Measurements from ENCODE around the gene C1orf122. TPM values are rescaled to one million over a fixed set of nuclear protein-coding genes. Genes with fewer than 3 reads are reported as not detected.

The C1orf122 gene
- total and polyA plus RNA-seq, 2 of the 13 experiments (the other 11 are each of a cell fraction or from before 2014, with no cell fraction given): 18.7 to 40.6 TPM

- TF ChIP-seq ZBTB40 (IDR thresholded peaks at IDR 0.05) (peak; percentile 76), ZBTB40 (CRISPR knock-in tag; IDR thresholded peaks at IDR 0.05) (peak; percentile 71; the same call in 1 of the 2 replicates), RFX1 (IDR thresholded peaks at IDR 0.05) (no peak), ZNF329 (CRISPR knock-in tag; IDR thresholded peaks at IDR 0.05; ENCODE audit: low read depth) (0 out of 2 replicates have a peak, but pooled peaks have one; percentile 27), CBFB (CRISPR knock-in tag; IDR thresholded peaks at IDR 0.05) (0 out of 2 replicates have a peak, but pooled peaks have one; percentile 32), RORA (CRISPR knock-in tag; IDR thresholded peaks at IDR 0.05) (no peak), ZNF569 (CRISPR knock-in tag; IDR thresholded peaks at IDR 0.05; ENCODE audit: borderline replicate concordance) (no peak), RAD21 (CRISPR knock-in tag; IDR thresholded peaks at IDR 0.05) (peak; percentile 40; the same call in 1 of the 2 replicates), ERF (CRISPR knock-in tag; IDR thresholded peaks at IDR 0.05) (peak; percentile 64; the same call in 1 of the 2 replicates), ZNF235 (CRISPR knock-in tag; IDR thresholded peaks at IDR 0.05; ENCODE audit: borderline replicate concordance) (no peak), TRIM24 (CRISPR knock-in tag; IDR thresholded peaks at IDR 0.05) (no peak), ZBED4 (CRISPR knock-in tag; IDR thresholded peaks at IDR 0.05; ENCODE audit: borderline replicate concordance) (0 out of 2 replicates have a peak, but pooled peaks have one; percentile 13), MXD4 (CRISPR knock-in tag; IDR thresholded peaks at IDR 0.05) (peak; percentile 83), ZNF414 (CRISPR knock-in tag; IDR thresholded peaks at IDR 0.05) (0 out of 2 replicates have a peak, but pooled peaks have one; percentile 20), TCF12 (IDR thresholded peaks at IDR 0.05) (no peak), TCF12 (CRISPR knock-in tag; IDR thresholded peaks at IDR 0.05) (no peak)
Measured at GRCh38 chr1:37807555-37808368, at the start of gene C1orf122, which contains the start of gene YRDC (continued).
